ENCODE data around the gene BEST1. TPM values are rescaled to one million over a fixed set of nuclear protein-coding genes. Genes with fewer than 3 reads are reported as not detected.

BEST1 gene
- total RNA-seq, 1 experiment from 2014 or later, result 2.3 TPM

- H3K27ac ChIP-seq (ENCODE audit: low read depth, low read length), result no peak overlapping the region
- no peaks in the 10 kb centered on the region for H3K79me2 ChIP-seq (ENCODE audit: insufficient read depth, low read length)
- H3K27me3 ChIP-seq (ENCODE audit: insufficient read depth, low read length), result no peaks in the 10 kb centered on the region
- H3K4me1 ChIP-seq (ENCODE audit: control insufficient read depth in 1 of 2, insufficient read depth in 2 of 2, low read length in 2 of 2), result peaks cover 3 to 10% of the 10 kb centered on the region in 2 experiments; a peak in 3 of 4 replicates
- no peak overlapping the region for H3K4me3 ChIP-seq (replicated peaks in 1 of 2; ENCODE audit: low read depth in 1 of 2, low read length in 2 of 2)
- ATAC-seq (no peak), DNase-seq (ENCODE audit: low read depth, low spot score) (no peak)
- ChIA-PET RAD21 (ENCODE audit: low non-redundant PET in 1 of 2, low total read pairs in 2 of 2, uncharacterized antibody in 2 of 2, unreplicated experiment in 2 of 2) (no interaction called here), POLR2A (interaction anchor here (0.9 to 1.3 kb wide), 3 partner anchors 9 to 34 kb away, joined by 3 to 4 read pairs (median 3); no protein-coding TSS in a partner anchor), CTCF (no interaction called here)
- no TSS peak for BruUV-seq (replicated peaks)
- intact Hi-C loops (cut with micrococcal nuclease), result no loop called here
- no peaks in the 10 kb centered on the region for H3K36me3 ChIP-seq (ENCODE audit: control insufficient read depth in 1 of 2, insufficient read depth in 2 of 2, low read length in 2 of 2)
- H4K20me1 ChIP-seq (ENCODE audit: insufficient read depth), result no peaks in the 10 kb centered on the region
- no peak overlapping the region for H2AFZ ChIP-seq (ENCODE audit: low read depth, low read length, poor library complexity, severe bottlenecking)
- no peak overlapping the region for H3K9ac ChIP-seq (ENCODE audit: low read length)
- peaks cover 0 to 3% of the 10 kb centered on the region in 2 experiments; a peak in 1 of 4 replicates for H3K9me3 ChIP-seq (ENCODE audit: control insufficient read depth in 1 of 2, insufficient read depth in 1 of 2, low read depth in 1 of 2, low read length in 2 of 2)
- no peaks in the 10 kb centered on the region for H3K9me2 ChIP-seq (ENCODE audit: insufficient read depth)
- H3K4me2 ChIP-seq (ENCODE audit: low read length), result no peak overlapping the region
- no peak for TF ChIP-seq CEBPB (IDR thresholded peaks at IDR 0.05; ENCODE audit: low read depth)
- TF ChIP-seq, protein P1, sequence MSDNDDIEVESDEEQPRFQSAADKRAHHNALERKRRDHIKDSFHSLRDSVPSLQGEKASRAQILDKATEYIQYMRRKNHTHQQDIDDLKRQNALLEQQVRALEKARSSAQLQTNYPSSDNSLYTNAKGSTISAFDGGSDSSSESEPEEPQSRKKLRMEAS (IDR thresholded peaks at IDR 0.05), result no peak
Observed at GRCh38 chr11:62004473-62004872, 54.3 kb downstream of the BEST1 start.

DNA sequence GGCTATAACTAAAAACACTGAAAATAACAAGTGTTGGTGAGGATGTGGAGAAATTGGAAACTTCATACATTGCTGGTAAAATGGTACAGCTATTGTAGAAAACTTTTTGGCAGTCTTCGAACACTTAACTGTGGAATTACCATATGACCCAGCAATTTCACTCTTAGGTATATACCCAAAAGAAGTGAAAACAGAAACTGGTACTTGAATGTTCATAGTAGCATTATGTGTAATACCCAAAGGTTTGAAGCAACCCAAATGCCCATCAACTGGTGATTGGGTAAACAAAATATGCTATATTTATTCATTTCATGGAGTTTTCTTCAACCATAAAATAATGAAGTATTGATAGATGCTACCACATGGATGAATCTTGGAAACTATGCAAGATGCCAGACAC lies 58.0 kb downstream of the BEST1 start:
- DNase-seq (ENCODE audit: low read depth, low spot score) (no peak), ATAC-seq (no peak)
- no peak overlapping the region for H3K9ac ChIP-seq (ENCODE audit: low read length)
- H3K4me3 ChIP-seq (replicated peaks in 1 of 2; ENCODE audit: low read depth in 1 of 2, low read length in 2 of 2), result no peak overlapping the region
- intact Hi-C loops (cut with micrococcal nuclease), result no loop called here
- ChIA-PET RAD21 (ENCODE audit: low non-redundant PET in 1 of 2, low total read pairs in 2 of 2, uncharacterized antibody in 2 of 2, unreplicated experiment in 2 of 2) (no interaction called here), CTCF (no interaction called here), POLR2A (no interaction called here)
- H3K4me1 ChIP-seq (ENCODE audit: control insufficient read depth in 1 of 2, insufficient read depth in 2 of 2, low read length in 2 of 2), result peaks cover 12 to 20% of the 10 kb centered on the region in 2 experiments
- no peaks in the 10 kb centered on the region for H3K79me2 ChIP-seq (ENCODE audit: insufficient read depth, low read length)
- no peaks in the 10 kb centered on the region for H3K9me2 ChIP-seq (ENCODE audit: insufficient read depth)
- no peak overlapping the region for H2AFZ ChIP-seq (ENCODE audit: low read depth, low read length, poor library complexity, severe bottlenecking)
- H3K36me3 ChIP-seq (ENCODE audit: control insufficient read depth in 1 of 2, insufficient read depth in 2 of 2, low read length in 2 of 2), result no peaks in the 10 kb centered on the region
- H4K20me1 ChIP-seq (ENCODE audit: insufficient read depth), result no peaks in the 10 kb centered on the region
- H3K9me3 ChIP-seq (ENCODE audit: control insufficient read depth in 1 of 2, insufficient read depth in 1 of 2, low read depth in 1 of 2, low read length in 2 of 2), result no peaks in the 10 kb centered on the region
- BruUV-seq (replicated peaks), result no TSS peak
- no peak overlapping the region for H3K27ac ChIP-seq (ENCODE audit: low read depth, low read length)
- no peaks in the 10 kb centered on the region for H3K27me3 ChIP-seq (ENCODE audit: insufficient read depth, low read length)
- no peak overlapping the region for H3K4me2 ChIP-seq (ENCODE audit: low read length)
- TF ChIP-seq FOSL1 (IDR thresholded peaks at IDR 0.05; ENCODE audit: low read depth) (no peak), ELF1 (IDR thresholded peaks at IDR 0.05; ENCODE audit: borderline replicate concordance, low read depth) (no peak), POLR2AphosphoS5 (IDR thresholded peaks at IDR 0.05; ENCODE audit: low read depth, low read length) (no peak), SIN3A (IDR thresholded peaks at IDR 0.05; ENCODE audit: low read depth) (no peak), EZH2 (IDR thresholded peaks at IDR 0.05) (no peak), EZH2phosphoT487 (IDR thresholded peaks at IDR 0.05; ENCODE audit: borderline replicate concordance) (no peak), YY1 (IDR thresholded peaks at IDR 0.05; ENCODE audit: extremely low read depth, insufficient replicate concordance, low read depth, low read length) (no peak), JUND (IDR thresholded peaks at IDR 0.05) (no peak), CTCF (IDR thresholded peaks at IDR 0.05 in 2 of 3, conservative IDR thresholded peaks at IDR 0.05 in 1 of 3; ENCODE audit: borderline replicate concordance in 1 of 3, insufficient read depth in 1 of 3, low read depth in 2 of 3, low read length in 2 of 3) (no peak), ZFX (IDR thresholded peaks at IDR 0.05) (no peak), ATF3 (IDR thresholded peaks at IDR 0.05) (no peak), POLR2A (IDR thresholded peaks at IDR 0.05; ENCODE audit: borderline replicate concordance, extremely low read depth, insufficient read depth, insufficient read length) (no peak), SP1 (IDR thresholded peaks at IDR 0.05; ENCODE audit: low read depth) (no peak), SRF (IDR thresholded peaks at IDR 0.05; ENCODE audit: low read depth) (no peak), CEBPB (IDR thresholded peaks at IDR 0.05; ENCODE audit: low read depth) (no peak), RAD21 (IDR thresholded peaks at IDR 0.05; ENCODE audit: low read depth) (no peak)
- TF ChIP-seq, protein P2, sequence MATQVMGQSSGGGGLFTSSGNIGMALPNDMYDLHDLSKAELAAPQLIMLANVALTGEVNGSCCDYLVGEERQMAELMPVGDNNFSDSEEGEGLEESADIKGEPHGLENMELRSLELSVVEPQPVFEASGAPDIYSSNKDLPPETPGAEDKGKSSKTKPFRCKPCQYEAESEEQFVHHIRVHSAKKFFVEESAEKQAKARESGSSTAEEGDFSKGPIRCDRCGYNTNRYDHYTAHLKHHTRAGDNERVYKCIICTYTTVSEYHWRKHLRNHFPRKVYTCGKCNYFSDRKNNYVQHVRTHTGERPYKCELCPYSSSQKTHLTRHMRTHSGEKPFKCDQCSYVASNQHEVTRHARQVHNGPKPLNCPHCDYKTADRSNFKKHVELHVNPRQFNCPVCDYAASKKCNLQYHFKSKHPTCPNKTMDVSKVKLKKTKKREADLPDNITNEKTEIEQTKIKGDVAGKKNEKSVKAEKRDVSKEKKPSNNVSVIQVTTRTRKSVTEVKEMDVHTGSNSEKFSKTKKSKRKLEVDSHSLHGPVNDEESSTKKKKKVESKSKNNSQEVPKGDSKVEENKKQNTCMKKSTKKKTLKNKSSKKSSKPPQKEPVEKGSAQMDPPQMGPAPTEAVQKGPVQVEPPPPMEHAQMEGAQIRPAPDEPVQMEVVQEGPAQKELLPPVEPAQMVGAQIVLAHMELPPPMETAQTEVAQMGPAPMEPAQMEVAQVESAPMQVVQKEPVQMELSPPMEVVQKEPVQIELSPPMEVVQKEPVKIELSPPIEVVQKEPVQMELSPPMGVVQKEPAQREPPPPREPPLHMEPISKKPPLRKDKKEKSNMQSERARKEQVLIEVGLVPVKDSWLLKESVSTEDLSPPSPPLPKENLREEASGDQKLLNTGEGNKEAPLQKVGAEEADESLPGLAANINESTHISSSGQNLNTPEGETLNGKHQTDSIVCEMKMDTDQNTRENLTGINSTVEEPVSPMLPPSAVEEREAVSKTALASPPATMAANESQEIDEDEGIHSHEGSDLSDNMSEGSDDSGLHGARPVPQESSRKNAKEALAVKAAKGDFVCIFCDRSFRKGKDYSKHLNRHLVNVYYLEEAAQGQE (IDR thresholded peaks at IDR 0.05; ENCODE audit: low read depth), result no peak

All from HCT116 (cell line).